ENCODE results near the gene PSMD5. TPM values are rescaled to one million over a fixed set of nuclear protein-coding genes. Genes with fewer than 3 reads are reported as not detected.

The PSMD5 gene
- total RNA-seq, 1 experiment from 2014 or later: 86.4 TPM

- no peak for DNase-seq
- BruUV-seq (replicated peaks): no TSS peak
- TF ChIP-seq CTCF (conservative IDR thresholded peaks at IDR 0.05) (no peak), EZH2 (IDR thresholded peaks at IDR 0.05; ENCODE audit: low read depth) (no peak)
- H3K4me1 ChIP-seq (replicated peaks; ENCODE audit: insufficient read depth): peaks cover 27% of the 10 kb centered on the region
- no peaks in the 10 kb centered on the region for H4K20me1 ChIP-seq (ENCODE audit: insufficient read depth)
- peaks cover 38% of the 10 kb centered on the region for H3F3A ChIP-seq (ENCODE audit: insufficient read depth, low read depth)
- H3K79me2 ChIP-seq (ENCODE audit: low read depth): no peaks in the 10 kb centered on the region
- no peaks in the 10 kb centered on the region for H3K9me2 ChIP-seq (ENCODE audit: insufficient read depth)
- H3K4me2 ChIP-seq: no peak overlapping the region
- no peak overlapping the region for H3K27ac ChIP-seq
- H2AFZ ChIP-seq: no peak overlapping the region
- ChIA-PET CTCF (no interaction called here), POLR2A (ENCODE audit: unreplicated experiment) (interaction anchor here (0.6 kb wide), 1 partner anchor 11 kb away, joined by 8 read pairs; no protein-coding TSS in a partner anchor)
- H3K36me3 ChIP-seq (ENCODE audit: low read depth): no peaks in the 10 kb centered on the region
- H3K9me3 ChIP-seq (ENCODE audit: insufficient read depth, low read depth): no peaks in the 10 kb centered on the region
- intact Hi-C loops (cut with micrococcal nuclease; ENCODE audit: unreplicated experiment): no loop called here
- no peaks in the 10 kb centered on the region for H3K27me3 ChIP-seq (ENCODE audit: insufficient read depth, low read depth)
- H3K4me3 ChIP-seq: no peak overlapping the region
Observed at GRCh38 chr9:120888626-120889025, 45.9 kb upstream of the PSMD5 start.

DNA sequence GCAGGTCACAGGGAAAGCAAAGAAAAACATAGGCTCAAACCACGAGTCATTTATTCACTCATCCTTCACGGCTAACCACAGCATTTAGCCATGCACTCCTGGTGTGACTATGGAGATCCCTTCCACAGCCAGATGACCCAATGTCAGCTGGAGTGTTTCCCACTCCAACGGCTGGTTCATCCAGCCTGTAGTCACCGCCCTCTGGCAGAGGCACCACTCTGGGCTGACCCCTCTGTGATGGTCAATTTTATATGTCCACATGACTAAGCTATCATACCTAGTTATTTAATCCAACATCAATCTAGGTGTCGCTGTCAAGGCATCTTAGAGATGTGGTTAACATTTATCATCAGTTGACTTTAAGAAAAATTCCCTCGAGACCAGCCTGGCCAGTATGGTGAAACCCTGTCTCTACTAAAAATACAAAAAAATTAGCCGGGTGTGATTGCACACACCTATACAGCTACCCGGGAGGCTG lies 43.8 kb upstream of the PSMD5 start:
- Histone ChIP-seq H3K27ac (no peak overlapping the region), H3K4me2 (0 out of 2 replicates have a peak overlapping the region, but pooled peaks have one; percentile 8)

GRCh38 chr9:120885958-120886357 lies 43.2 kb upstream of the PSMD5 start:
- no peaks in the 10 kb centered on the region for H3K36me3 ChIP-seq (ENCODE audit: low read depth)
- no peaks in the 10 kb centered on the region for H3K79me2 ChIP-seq (ENCODE audit: low read depth)
- H3K4me3 ChIP-seq: no peak overlapping the region
- no peaks in the 10 kb centered on the region for H4K20me1 ChIP-seq (ENCODE audit: insufficient read depth)
- no peaks in the 10 kb centered on the region for H3K27me3 ChIP-seq (ENCODE audit: insufficient read depth, low read depth)
- H3K4me2 ChIP-seq: 0 out of 2 replicates have a peak overlapping the region, but pooled peaks have one; percentile 8
- H3K27ac ChIP-seq: no peak overlapping the region
- H3F3A ChIP-seq (ENCODE audit: insufficient read depth, low read depth): peaks cover 38% of the 10 kb centered on the region
- no TSS peak for BruUV-seq (replicated peaks)
- TF ChIP-seq CTCF (conservative IDR thresholded peaks at IDR 0.05): no peak
- TF ChIP-seq EZH2 (IDR thresholded peaks at IDR 0.05; ENCODE audit: low read depth): no peak
- H3K4me1 ChIP-seq (replicated peaks; ENCODE audit: insufficient read depth): peaks cover 33% of the 10 kb centered on the region
- H3K9me2 ChIP-seq (ENCODE audit: insufficient read depth): no peaks in the 10 kb centered on the region
- no peak overlapping the region for H2AFZ ChIP-seq
- POLR2A ChIA-PET (ENCODE audit: unreplicated experiment): no interaction called here
- CTCF ChIA-PET: interaction anchor here (0.5 kb wide), 1 partner anchor 74 kb away, joined by 5 read pairs; no protein-coding TSS in a partner anchor
- H3K9me3 ChIP-seq (ENCODE audit: insufficient read depth, low read depth): no peaks in the 10 kb centered on the region
- intact Hi-C loops (cut with micrococcal nuclease; ENCODE audit: unreplicated experiment): no loop called here
- no peak for DNase-seq

More for the DNA sequence above, 43.8 kb upstream of the PSMD5 start:
- H3F3A ChIP-seq (ENCODE audit: insufficient read depth, low read depth): peaks cover 38% of the 10 kb centered on the region
- no peaks in the 10 kb centered on the region for H3K9me2 ChIP-seq (ENCODE audit: insufficient read depth)
- intact Hi-C loops (cut with micrococcal nuclease; ENCODE audit: unreplicated experiment): no loop called here
- no peak overlapping the region for H2AFZ ChIP-seq
- no peak overlapping the region for H3K4me3 ChIP-seq
- H3K9me3 ChIP-seq (ENCODE audit: insufficient read depth, low read depth): no peaks in the 10 kb centered on the region
- no peaks in the 10 kb centered on the region for H3K27me3 ChIP-seq (ENCODE audit: insufficient read depth, low read depth)
- H3K79me2 ChIP-seq (ENCODE audit: low read depth): no peaks in the 10 kb centered on the region
- DNase-seq: peak; percentile 40 to 87
- ChIA-PET POLR2A (ENCODE audit: unreplicated experiment) (interaction anchor here (0.7 kb wide), 1 partner anchor 154 kb away, joined by 3 read pairs; no protein-coding TSS in a partner anchor), CTCF (no interaction called here)
- H3K4me1 ChIP-seq (replicated peaks; ENCODE audit: insufficient read depth): peaks cover 33% of the 10 kb centered on the region
- TF ChIP-seq EZH2 (IDR thresholded peaks at IDR 0.05; ENCODE audit: low read depth) (no peak), CTCF (conservative IDR thresholded peaks at IDR 0.05) (no peak; the same call in 1 of the 2 replicates)
- no peaks in the 10 kb centered on the region for H3K36me3 ChIP-seq (ENCODE audit: low read depth)
- no peaks in the 10 kb centered on the region for H4K20me1 ChIP-seq (ENCODE audit: insufficient read depth)
- BruUV-seq (replicated peaks): no TSS peak

All from PC-9 (cell line).